GM12872 (cell line): ENCODE results near the gene ELMO1.

Experiments used
- TF ChIP-seq, protein P1 (sequence below): IDR thresholded peaks from 3 replicates; pipeline ENCODE4 v1.5.1; 2011; ENCODE audit warnings: low read depth, mild to moderate bottlenecking, low read length, moderate library complexity; ENCODE audit not compliant: insufficient read depth

Gene ELMO1

DNA sequence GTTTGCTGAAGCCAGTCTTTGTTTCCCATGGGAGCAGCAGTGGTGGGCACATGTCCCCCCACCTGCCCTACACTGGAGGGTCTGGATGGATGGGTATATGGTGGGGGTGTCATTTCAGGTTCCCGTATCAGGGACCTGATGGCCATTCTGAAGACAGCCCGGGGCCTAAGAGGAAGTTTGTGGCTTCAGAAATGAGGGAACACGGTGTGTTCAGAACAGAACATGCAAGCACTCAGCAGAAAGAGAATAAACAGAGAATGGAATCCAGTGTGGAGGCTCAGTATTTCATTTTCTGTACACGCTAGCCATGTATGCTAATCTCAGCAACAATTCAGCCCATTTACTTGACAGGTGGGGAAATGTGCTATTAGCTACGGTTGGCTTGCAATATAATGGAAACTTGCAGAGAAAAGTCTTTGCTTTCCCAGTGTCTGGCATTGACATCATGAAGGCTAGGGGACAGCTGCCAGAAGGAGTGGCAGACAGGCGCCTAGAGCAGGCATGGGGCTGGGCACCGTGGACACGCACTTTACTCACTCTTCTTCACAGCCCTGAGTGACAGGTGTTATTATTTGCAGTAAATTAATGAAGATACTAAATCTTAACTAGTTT is 98.6 kb downstream of the ELMO1 start:
- TF ChIP-seq, protein P1, sequence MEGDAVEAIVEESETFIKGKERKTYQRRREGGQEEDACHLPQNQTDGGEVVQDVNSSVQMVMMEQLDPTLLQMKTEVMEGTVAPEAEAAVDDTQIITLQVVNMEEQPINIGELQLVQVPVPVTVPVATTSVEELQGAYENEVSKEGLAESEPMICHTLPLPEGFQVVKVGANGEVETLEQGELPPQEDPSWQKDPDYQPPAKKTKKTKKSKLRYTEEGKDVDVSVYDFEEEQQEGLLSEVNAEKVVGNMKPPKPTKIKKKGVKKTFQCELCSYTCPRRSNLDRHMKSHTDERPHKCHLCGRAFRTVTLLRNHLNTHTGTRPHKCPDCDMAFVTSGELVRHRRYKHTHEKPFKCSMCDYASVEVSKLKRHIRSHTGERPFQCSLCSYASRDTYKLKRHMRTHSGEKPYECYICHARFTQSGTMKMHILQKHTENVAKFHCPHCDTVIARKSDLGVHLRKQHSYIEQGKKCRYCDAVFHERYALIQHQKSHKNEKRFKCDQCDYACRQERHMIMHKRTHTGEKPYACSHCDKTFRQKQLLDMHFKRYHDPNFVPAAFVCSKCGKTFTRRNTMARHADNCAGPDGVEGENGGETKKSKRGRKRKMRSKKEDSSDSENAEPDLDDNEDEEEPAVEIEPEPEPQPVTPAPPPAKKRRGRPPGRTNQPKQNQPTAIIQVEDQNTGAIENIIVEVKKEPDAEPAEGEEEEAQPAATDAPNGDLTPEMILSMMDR: no peak

DNA sequence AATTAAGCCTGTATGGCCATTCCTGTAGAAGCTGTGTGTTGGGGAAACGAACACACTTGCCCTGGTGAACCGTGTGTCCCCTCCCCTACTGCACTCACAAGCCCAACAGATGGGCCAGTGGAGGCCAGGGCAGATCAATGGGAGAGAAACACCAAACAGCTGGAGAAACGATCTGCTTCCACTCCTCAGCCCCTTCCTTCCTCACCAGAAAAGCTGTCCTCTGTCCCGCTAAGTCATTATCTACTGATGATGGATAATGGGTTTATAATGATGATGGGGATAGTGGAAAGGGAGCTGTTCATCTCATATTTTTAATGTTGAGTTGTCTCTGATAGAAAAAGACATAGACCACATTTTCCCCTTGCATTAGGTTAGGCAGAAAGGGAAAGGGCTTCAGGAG is 99.7 kb downstream of the ELMO1 start:
- TF ChIP-seq, protein P1: no peak

DNA sequence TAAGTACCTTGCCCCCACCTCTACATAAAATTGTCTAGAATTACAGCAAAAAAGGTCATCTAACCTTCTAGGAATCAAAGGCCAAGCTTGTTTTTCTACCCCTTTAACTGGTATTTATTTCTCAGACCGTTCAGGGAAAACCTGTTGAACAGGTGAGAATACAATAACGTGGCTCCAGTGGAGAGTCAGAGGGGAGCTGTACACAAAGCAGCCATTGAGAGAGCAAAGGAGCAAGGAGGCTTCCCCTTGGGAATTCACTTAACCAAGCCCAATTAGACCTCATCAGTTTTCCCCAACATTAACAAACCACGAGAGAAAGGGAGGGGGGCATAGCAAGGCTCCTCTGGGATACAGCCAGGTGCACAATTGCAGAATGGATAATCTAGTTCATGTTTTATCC is 101.9 kb downstream of the ELMO1 start:
- TF ChIP-seq, protein P1: no peak

- TF ChIP-seq, protein P1: no peak
Observed at GRCh38 chr7:37344886-37345579, 103.6 kb downstream of the ELMO1 start.

DNA sequence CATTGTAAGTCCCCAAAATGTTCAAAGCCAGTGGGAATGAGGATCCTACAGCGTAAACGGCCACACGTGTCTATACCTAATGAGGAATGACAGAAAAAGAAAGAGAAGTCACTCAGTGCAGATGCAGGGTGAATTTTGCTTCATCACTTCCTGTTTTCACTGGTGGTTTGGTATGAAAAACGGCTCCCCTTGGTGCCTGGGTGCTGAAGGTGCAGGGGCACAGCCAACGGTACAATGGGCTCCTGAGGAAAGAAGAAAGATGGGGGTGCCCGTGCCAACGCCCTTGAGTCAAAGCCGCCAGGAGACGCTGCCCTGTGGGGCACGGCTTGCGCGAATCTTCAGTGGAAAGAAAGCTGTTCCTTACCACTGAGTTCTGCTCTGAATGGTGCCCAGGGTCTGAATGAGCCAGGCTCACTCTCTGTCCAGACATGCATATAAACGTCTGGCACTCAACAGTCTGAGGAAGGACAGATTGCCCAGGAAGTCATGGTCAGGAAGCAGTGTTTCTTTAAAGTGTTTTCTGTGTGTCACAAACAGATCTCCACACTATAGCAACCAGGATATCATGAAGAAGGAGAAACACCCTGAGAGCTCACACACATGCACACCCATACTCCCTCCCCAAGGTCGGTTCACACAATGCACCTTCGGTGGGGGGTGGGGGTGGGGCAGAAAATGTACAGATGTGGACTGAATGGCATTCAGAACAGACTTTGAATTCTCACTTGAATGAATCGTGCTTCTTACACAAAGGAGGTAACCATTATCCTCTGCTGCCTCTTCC is 105.8 kb downstream of the ELMO1 start:
- TF ChIP-seq, protein P1: peak; percentile 62; the same call in 2 of the 3 replicates

DNA sequence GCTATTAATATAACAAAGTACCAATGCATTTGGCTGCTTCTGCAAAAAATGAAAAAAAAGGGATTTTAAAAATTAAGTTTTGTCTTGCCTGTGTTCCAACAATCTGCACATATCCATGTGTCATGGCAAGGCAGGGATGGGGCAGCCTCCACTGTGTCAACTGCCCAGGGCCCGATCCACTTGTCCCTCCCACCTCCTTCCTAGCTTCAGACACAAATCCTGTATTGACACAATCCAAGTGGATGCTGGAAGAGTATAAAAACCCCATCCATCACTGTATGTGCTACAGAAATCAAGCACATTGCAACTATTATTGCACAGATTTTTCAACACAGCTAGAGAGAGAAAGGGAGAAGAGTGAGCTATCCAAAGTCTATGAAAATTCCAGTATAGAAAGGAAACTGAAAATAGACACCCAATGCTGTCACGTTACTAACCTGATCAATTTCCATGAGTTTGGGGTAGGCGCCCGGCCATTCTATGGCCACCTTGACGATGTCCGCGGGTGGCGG is 106.4 kb downstream of the ELMO1 start:
- TF ChIP-seq, protein P1: no peak

DNA sequence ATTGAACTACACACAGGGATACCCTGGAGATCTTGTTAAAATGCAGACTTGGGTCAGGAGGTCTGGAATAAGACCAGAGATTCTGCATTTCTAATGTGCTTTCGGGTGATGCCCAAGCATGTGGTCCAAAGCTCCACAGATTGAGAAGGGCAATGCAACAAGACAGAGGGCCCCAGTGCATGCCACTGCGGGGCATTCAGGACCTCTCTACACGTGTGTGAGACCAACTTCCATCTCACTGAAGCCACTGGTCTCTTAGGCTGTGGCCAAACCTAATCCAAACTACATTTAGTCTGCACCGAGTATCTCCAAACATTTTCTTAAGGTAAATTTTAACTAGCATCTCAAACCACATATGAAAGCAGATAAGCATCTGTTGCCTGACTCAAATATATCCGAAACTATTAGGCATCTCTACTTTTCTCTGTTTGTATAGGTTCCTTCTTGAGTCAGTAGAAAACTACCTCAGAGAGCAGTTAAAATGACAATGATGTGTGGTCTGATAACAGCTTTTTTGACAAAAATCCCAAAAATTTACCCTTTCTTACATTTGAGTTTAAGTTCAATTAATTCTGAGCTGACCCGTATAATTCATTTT is 107.5 kb downstream of the ELMO1 start:
- TF ChIP-seq, protein P1: no peak
